Measurements from ENCODE around the gene HYAL1.

The HYAL1 gene

DNA sequence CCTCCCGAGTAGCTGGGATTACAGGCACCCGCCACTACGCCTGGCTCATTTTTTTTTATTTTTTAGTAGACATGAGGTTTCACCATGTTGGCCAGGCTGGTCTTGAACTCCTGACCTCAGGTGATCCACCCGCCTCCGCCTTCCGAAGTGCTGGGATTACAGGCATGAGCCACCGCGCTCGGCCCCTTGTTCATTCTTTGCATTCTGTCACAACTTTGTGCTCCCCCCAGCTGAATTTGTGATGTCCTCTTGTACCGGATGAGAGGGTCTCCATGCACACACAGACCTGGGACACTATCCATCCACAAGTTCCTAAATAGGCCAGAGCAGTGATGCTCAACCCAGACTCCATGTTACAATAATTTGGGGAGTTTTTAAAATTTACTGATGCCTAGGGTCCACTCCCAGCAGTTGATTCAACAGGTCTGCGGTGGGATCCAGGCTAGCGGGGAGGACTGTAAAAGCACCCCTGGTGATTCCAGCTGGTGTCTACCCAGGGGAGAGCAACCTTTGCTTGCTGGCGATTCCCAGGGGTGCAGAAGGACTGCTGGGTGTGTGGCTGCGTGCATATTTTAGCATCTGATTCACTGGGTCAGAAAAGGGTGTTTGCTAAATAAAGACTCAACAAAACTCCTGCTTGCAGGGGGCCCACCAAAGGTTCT, 36.2 kb upstream of the HYAL1 start:
- peak overlapping the region; percentile 99 for H3K27ac Mint-ChIP-seq
- no peaks in the 10 kb centered on the region for H3K27me3 Mint-ChIP-seq
- no peaks in the 10 kb centered on the region for H3K36me3 Mint-ChIP-seq
- H3K4me3 Mint-ChIP-seq: peak overlapping the region; percentile 99
- peaks cover 46% of the 10 kb centered on the region for H3K4me1 Mint-ChIP-seq (ENCODE audit: low read depth)
- no peaks in the 10 kb centered on the region for H3K9me3 Mint-ChIP-seq (ENCODE audit: low read depth)

DNA sequence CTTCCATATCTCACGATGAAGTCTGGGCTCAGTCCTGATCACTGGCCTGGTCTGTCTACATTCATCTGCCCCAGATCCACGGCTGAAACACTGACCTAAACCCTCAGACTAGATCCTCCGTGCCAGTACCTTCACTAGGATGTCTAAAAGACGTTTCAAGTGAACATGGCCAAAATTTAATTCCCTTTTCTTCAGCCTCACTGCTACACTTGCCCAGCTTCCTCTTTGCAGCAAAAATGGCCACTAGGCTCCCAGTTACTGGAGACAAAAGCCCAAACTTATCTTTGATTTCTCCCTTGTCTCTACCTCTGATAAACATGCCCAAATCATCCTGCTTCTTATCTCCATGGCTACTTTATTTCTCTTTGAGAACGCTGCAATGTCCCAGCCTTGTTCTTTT, 35.6 kb upstream of the HYAL1 start:
- H3K27me3 Mint-ChIP-seq: no peaks in the 10 kb centered on the region
- H3K9me3 Mint-ChIP-seq (ENCODE audit: low read depth): no peaks in the 10 kb centered on the region
- H3K4me1 Mint-ChIP-seq (ENCODE audit: low read depth): peaks cover 53% of the 10 kb centered on the region
- peak overlapping the region; percentile 99 for H3K27ac Mint-ChIP-seq
- H3K36me3 Mint-ChIP-seq: no peaks in the 10 kb centered on the region
- peak overlapping the region; percentile 99 for H3K4me3 Mint-ChIP-seq

DNA sequence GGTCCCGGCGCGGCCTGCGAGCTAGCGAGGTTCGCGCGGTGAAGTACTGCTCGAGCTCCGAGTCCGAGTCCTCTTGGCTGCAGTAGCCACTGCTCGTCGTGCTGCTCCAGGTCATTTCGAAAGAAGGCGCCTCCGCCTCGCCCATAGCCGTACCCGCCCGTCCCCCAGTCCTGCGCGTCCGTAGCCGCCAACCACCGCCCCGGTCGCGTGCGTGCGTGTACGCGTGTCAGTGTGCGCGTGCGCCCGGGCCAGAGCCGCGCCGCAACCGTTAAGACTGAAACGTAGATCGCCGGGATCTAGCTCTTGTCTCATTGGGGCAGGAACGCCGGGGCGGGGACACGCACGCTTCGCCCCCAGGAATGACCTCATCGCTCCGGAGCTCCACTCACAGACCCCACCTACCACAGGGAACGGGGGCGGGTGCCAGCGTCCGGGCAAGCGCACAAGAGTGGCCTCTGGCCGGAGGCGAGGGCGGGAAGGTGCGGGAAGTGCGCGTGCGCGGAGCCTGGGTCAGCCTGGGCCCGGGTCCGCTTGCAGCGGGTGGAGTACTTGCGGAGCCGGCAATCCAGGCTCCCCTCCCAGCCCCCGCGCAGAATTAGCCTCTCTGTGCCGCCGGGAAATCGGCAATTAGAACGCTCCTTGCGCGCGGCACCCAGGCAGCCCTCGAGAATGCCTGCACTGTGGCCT, 33.9 kb upstream of the HYAL1 start:
- Mint-ChIP-seq H3K27me3 (no peaks in the 10 kb centered on the region), H3K4me1 (ENCODE audit: low read depth) (peaks cover 58% of the 10 kb centered on the region), H3K27ac (peak overlapping the region; percentile 99), H3K36me3 (no peaks in the 10 kb centered on the region), H3K4me3 (peak overlapping the region; percentile 99), H3K9me3 (ENCODE audit: low read depth) (no peaks in the 10 kb centered on the region)

DNA sequence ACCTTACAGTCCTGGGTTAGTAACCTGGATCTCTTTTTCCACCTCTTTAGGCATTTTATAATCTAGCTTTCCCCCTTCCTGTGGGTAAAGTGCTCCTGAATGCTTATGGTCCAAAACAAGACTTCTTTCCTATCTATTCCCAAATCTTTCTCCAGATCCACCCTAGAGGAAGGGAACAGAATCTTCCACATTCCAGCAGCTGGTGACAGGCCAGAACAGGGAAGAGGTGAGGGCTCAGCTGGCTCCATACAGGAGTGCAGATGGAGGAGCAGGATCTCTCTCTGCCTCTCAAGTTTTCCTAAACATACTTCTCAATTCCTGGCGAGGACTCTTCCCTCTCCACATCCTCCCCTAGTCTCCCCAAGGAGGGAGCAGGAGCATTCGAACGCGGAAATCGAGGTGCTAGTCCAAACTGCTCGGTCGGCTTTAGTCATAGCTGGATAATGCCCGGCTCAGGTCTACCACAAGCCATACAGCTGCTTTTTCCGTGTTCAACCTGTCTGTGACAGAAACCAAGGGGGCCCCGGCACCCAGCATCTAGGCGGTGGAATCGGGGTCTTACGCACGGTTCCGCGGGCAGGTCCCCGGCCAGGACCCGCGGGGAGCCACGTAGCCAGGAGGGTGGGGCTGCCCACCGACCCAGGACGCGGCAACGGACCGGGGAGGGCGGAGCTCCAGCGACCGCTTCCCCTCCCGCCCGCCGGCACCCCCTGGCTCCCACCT, 33.2 kb upstream of the HYAL1 start:
- Mint-ChIP-seq H3K27ac (peak overlapping the region; percentile 99), H3K9me3 (ENCODE audit: low read depth) (no peaks in the 10 kb centered on the region), H3K4me1 (ENCODE audit: low read depth) (peaks cover 58% of the 10 kb centered on the region), H3K36me3 (no peaks in the 10 kb centered on the region), H3K4me3 (peak overlapping the region; percentile 99), H3K27me3 (no peaks in the 10 kb centered on the region)

DNA sequence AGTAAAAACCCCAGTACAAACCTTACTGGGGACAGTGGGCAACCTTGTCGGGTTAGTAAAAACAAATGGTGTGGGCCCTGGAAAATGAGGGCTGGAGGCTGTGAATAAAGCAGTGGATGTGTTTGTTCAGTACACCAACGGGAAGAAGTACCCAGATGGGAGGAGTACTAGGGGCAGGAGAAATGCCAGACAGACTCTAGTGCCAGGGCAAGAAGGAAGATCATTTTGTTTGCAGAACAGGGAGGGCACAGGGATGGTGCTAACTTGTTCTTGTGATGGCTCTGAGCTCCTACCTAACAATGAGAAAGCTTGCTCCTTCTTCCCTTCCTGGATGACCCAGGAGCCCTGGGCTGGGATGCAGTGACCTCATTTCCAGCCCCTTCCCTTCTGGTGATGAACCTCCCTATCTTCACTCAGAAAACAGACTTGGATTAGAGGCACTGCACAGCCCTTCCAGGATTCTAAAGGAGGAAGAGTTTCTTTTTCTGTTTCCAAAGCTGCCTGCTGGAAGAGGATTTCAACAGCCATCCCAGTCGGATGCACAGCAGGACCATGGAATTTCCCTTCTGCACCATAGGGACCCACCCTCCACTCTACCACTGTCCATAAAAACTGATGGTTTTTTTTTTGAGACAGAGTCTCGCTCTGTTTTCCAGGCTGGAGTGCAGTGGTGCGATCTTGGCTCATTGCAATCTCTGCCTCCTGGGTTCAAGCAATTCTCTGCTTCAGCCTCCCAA, 31.1 kb upstream of the HYAL1 start:
- Mint-ChIP-seq H3K4me1 (ENCODE audit: low read depth) (peaks cover 46% of the 10 kb centered on the region), H3K4me3 (peak overlapping the region; percentile 99), H3K9me3 (ENCODE audit: low read depth) (no peaks in the 10 kb centered on the region), H3K36me3 (no peaks in the 10 kb centered on the region), H3K27ac (peak overlapping the region; percentile 81), H3K27me3 (no peaks in the 10 kb centered on the region)

DNA sequence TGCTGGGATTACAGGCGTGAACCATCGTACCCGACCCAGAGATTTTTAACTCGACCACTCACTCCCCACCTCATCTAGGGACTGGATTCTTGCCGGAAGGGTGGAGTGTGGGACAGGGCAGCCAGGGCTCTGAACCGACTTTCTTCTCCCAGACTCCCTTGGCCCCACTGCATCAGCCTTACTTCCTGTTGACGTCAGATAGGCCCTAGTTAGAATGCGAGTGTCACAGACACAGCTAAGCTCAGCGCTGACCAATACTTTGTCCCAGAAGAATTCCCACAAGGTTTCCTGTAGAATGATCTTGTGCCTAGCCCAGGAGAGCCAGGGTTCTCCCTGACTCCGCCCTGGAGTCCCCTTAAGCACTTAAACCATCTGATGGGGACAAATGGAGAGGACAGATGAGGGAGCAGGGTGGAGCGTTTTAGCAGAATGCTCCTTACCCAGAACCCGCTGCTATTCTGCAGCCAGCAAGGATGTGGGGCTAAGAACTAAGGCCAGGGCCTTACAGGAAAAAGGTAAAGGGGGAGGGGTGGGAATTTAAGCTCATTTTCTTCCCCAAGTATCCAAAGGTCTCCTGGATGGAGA, 30.5 kb upstream of the HYAL1 start:
- no peaks in the 10 kb centered on the region for H3K36me3 Mint-ChIP-seq
- H3K27ac Mint-ChIP-seq: peak overlapping the region; percentile 81
- H3K4me1 Mint-ChIP-seq (ENCODE audit: low read depth): peaks cover 39% of the 10 kb centered on the region
- no peaks in the 10 kb centered on the region for H3K9me3 Mint-ChIP-seq (ENCODE audit: low read depth)
- peak overlapping the region; percentile 99 for H3K4me3 Mint-ChIP-seq
- no peaks in the 10 kb centered on the region for H3K27me3 Mint-ChIP-seq

DNA sequence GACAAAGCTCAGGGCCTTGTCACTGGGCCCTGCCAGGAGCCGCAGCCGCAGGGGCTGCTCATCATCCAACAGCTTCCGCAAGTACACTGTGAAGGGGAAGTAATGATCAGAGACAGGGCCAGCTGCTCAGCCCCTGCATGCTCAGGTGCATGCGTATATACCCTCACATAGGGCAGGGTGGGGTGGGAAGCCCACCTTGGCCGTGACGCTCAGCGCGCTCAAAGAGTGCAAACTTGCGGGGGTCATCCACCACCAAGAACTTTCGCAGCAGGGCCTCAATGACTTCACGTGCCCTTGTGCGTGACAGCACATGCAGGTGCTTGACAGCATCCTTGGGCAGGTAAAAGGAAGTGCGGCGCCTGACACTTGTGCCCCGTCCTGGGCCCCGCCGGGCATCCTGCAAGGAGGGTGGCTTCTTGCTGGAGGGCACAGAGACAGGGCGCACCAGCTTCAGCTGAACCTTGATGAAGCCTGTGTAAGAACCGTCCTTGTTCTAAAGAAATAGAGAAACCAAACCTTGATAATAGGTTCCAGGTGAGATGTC, 28.1 kb upstream of the HYAL1 start:
- Mint-ChIP-seq H3K9me3 (ENCODE audit: low read depth) (no peaks in the 10 kb centered on the region), H3K4me3 (no peak overlapping the region), H3K4me1 (ENCODE audit: low read depth) (peaks cover 40% of the 10 kb centered on the region), H3K27ac (no peak overlapping the region), H3K36me3 (no peaks in the 10 kb centered on the region), H3K27me3 (no peaks in the 10 kb centered on the region)

DNA sequence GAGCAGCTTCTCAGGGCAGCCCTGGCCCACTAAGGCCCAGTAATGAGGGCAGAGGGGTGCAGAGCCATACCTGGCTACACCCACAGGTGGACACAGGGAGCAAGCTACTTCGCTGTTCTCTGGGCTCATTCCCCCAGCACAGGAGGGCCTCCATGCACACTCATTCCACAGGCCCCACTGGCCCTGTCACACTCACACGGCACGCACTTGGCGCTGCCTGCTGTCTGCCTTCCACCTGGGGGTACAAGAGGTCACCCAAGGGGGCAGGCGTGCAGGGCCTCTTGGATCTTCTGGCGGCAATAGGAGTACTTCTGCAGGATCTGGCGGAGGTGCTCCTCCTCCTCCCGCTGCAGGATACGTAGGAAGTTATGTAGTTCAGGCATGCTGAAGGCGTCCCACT, 27.0 kb upstream of the HYAL1 start:
- Mint-ChIP-seq H3K36me3 (no peaks in the 10 kb centered on the region), H3K4me3 (no peak overlapping the region), H3K9me3 (ENCODE audit: low read depth) (no peaks in the 10 kb centered on the region), H3K27ac (no peak overlapping the region), H3K27me3 (no peaks in the 10 kb centered on the region), H3K4me1 (ENCODE audit: low read depth) (peaks cover 33% of the 10 kb centered on the region)

DNA sequence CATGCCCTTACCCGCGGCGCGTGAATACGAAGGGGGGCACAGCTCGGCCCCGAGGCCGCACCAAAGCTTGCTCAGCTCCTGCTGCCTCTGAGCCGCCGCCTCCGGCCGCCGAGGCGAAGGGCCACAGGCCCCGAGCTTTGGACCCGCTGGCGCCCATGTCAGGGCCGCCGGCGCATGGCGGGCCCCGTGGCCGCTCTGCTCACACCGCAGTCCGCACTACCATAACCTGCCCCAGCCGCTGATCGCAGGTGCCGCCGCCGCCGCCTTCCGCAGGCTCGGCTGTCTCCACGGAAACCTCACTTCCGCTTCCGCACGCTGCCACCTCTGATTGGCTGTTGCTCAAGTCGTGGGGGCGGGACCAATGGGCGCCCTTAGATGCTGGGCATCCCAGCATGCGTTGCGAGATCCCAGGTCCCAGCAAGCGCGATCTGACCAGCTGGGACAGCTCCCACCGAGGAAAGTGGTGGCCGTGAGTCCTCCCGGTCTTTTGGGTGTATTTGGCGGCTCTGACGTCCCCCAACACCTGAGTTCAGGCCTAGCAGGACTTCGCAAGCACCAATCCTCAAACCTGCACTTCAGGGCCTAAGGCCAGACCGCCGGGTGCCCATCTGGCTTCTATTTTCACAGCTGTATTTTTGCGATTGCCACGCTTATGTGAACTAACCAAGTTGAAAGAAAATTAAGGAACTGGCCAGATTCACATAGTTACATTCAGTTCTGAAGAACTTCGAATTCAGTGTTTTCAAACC, 24.7 kb upstream of the HYAL1 start, which contains the start of gene TUSC2:
TSS of gene TUSC2 (minus strand) at position 281 of the 749 bp plus-strand sequence. CDS start at position 157, 124 bp downstream.
- Mint-ChIP-seq H3K36me3 (no peaks in the 10 kb centered on the region), H3K4me1 (ENCODE audit: low read depth) (peaks cover 25% of the 10 kb centered on the region), H3K27ac (peak within 1 kb of the TSS; percentile 79), H3K27me3 (no peaks in the 10 kb centered on the region), H3K4me3 (peak within 1 kb of the TSS; percentile 90), H3K9me3 (ENCODE audit: low read depth) (no peaks in the 10 kb centered on the region)

DNA sequence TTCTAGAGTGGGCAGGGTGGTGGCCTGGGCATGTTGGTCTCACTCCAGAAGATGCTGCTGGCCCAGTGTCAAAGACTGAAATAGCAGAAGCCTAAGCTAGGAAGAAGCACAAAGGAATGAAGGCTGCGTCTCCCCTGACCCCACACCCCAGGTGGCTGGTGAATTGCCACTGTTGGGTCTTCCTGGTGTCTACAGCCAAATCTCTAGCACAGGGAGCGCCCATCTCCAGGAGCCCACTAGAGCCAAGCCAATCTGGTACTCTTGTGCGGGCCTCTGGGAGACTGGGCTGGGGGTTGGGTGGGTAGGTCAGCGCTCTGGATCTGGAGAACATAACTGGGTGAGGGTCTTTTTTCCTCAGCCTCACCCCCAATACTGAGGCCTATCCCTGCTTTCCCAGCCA, 23.8 kb upstream of the HYAL1 start:
- H3K4me1 Mint-ChIP-seq (ENCODE audit: low read depth): peaks cover 25% of the 10 kb centered on the region
- H3K9me3 Mint-ChIP-seq (ENCODE audit: low read depth): no peaks in the 10 kb centered on the region
- no peaks in the 10 kb centered on the region for H3K36me3 Mint-ChIP-seq
- peak overlapping the region; percentile 88 for H3K4me3 Mint-ChIP-seq
- no peaks in the 10 kb centered on the region for H3K27me3 Mint-ChIP-seq
- H3K27ac Mint-ChIP-seq: peak overlapping the region; percentile 58

DNA sequence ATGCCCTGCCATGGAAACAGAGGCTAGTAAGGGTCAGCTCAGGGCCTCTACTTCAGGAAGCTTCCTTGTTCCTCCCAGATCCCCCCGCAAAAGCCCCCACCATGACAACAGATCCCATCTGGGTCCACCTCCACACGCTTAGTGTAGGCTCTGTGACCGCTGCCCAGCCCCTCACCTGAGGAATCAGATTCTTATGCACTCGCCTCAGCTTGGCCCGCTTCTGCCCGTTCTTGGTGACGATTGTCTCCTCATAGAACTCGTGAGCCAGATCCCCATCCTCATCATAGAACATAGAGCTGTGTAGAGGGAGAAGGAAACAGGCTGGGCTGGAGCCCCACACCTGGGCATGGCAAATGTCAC, 22.8 kb upstream of the HYAL1 start:
- Mint-ChIP-seq H3K36me3 (no peaks in the 10 kb centered on the region), H3K9me3 (ENCODE audit: low read depth) (no peaks in the 10 kb centered on the region), H3K27me3 (no peaks in the 10 kb centered on the region), H3K4me3 (peak overlapping the region; percentile 88), H3K4me1 (ENCODE audit: low read depth) (peaks cover 25% of the 10 kb centered on the region), H3K27ac (no peak overlapping the region)

DNA sequence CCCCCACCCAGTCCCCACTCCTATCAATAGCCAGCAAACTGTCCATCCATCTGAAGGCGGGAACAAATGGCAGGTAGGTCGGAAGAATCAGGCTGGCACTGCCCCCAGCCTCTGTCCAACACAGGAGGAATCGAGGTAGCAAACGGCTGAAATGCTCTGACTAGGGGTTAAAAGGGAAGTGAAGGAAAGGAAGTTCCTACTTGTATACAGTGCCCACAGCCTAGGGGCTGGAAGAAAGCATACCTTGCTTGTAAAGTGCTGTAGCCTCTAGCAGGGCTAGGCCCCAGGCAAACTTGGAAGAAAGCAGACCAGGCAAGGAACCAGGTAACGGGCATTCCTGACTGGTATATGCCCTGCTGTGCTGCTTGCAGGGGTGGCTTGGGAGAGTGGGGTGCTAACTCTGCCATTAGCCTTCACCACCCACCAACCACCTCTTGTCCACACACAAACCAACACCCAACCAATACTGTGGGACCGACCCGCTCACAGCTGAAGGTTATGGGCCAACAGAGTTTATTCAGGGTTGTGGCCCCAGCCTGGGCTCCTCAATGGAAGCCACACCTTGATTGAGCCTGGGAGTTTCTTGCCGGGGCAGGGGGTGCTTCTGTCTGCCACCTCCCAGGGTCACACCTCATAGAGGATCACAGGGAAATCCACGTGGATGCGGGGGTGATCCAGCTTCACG, 22.3 kb upstream of the HYAL1 start:
- Mint-ChIP-seq H3K36me3 (no peaks in the 10 kb centered on the region), H3K4me3 (peak overlapping the region; percentile 88), H3K27me3 (no peaks in the 10 kb centered on the region), H3K9me3 (ENCODE audit: low read depth) (no peaks in the 10 kb centered on the region), H3K4me1 (ENCODE audit: low read depth) (peaks cover 26% of the 10 kb centered on the region), H3K27ac (no peak overlapping the region)

DNA sequence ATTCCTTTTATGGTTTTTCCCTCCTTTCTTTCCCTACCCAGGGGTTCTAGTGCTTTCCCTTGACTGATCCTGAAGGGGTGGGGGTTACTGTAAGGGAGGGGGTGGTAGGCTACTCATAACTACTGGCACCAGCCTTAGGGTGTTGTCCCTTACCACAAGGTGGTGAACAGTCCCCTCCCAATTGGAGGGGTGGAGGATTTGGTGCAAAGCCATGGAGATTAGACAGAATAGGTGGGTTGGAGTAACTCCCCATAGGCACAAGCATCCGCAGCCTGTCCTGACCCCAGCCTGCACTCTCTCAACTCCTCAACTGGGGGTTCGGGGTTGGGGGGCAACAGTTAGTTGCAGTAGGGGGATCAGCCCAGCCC, 21.7 kb upstream of the HYAL1 start:
- Mint-ChIP-seq H3K9me3 (ENCODE audit: low read depth) (no peaks in the 10 kb centered on the region), H3K27me3 (no peaks in the 10 kb centered on the region), H3K27ac (no peak overlapping the region), H3K4me3 (no peak overlapping the region), H3K4me1 (ENCODE audit: low read depth) (peaks cover 29% of the 10 kb centered on the region), H3K36me3 (no peaks in the 10 kb centered on the region)
